G401.6 (cell line): ENCODE measurements around the gene REEP1.

Experiments
- FAIRE-seq: peaks from 2 replicates; lab custom pipeline; 2012; peaks lifted over from hg19 to GRCh38; lab: Jason Lieb, UNC

REEP1 gene

GRCh38 chr2:86193901-86194567 is 143.4 kb downstream of the REEP1 start:
- FAIRE-seq, result no peak

GRCh38 chr2:86189782-86190416 is 147.5 kb downstream of the REEP1 start:
- FAIRE-seq, result no peak

- FAIRE-seq, result no peak
Measured at GRCh38 chr2:86186431-86186830, 151.0 kb downstream of the REEP1 start.

GRCh38 chr2:86185517-86186212 is 151.8 kb downstream of the REEP1 start:
- no peak for FAIRE-seq

DNA sequence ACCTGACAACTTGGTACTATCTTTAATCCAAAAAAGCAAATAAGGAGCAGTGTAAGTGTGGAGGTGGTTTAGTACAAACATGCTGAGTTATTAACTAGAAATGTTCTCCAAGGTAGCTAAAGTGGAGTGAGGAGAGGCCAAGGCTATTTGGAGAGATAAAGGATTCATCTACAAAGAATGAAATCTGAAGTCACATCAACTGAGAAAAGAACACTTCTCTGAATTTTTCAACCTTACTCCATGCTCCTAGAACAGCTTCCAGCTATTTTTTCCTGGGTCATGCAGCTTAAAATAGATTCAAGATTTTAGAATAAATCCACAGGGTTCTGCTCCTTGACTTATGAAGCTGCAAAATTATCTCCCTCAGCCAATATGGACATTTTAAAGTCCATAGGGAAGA is 160.8 kb downstream of the REEP1 start:
- FAIRE-seq, result no peak

GRCh38 chr2:86175828-86176227 is 161.6 kb downstream of the REEP1 start:
- no peak for FAIRE-seq

DNA sequence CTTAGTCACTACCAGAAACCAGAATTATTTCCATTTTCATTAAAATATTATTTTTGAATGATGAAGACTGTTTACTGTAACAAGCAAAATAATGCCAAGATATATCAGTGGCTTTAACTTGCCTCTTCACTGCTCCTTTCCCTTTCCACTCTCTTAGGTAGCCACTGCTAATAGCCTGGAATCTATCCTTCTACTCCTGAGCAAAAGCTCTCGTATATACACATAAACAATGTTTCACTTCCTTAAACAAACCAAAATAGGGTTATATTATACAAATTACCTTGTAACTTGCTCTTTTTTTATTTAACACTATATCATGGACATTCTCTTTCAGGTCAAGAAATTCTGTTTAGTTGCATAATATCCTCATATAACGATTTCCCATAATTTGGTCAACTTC is 163.0 kb downstream of the REEP1 start:
- FAIRE-seq, result no peak

DNA sequence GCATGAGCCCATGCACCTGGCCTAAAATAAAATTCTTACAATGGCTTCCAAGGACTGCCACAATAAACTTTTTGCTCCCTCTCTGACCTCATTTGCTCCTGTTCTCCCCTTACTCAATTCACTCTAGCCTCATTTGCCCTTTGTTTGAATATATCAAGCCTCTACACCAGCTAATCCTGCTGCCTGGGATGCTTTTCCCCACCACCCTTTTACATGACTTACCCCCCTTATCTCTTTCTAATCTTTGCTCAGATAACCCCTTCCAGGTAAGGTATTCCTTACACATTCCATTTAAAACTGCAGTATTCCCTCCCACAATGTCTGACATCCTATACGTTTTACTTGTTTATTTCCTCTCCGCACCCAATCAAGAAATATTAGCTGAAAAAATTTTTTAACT is 164.8 kb downstream of the REEP1 start:
- no peak for FAIRE-seq

DNA sequence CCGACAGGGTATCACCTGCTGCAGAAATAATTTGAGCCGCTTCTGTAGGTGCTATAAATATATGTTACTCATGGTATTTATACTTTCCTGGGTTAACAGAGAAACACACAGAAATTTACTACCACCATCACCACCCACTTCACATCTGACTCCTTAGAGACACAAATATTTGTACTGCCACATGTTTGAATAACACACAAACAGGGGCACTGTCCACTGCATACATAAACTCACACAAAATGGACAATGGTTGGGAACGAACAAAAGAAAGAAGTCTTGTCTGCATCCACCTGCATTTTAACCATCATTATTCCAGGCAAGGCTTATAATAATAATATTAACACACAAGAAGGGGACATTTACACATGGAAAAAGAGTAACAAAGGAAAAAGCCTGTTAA is 166.1 kb downstream of the REEP1 start:
- no peak for FAIRE-seq

DNA sequence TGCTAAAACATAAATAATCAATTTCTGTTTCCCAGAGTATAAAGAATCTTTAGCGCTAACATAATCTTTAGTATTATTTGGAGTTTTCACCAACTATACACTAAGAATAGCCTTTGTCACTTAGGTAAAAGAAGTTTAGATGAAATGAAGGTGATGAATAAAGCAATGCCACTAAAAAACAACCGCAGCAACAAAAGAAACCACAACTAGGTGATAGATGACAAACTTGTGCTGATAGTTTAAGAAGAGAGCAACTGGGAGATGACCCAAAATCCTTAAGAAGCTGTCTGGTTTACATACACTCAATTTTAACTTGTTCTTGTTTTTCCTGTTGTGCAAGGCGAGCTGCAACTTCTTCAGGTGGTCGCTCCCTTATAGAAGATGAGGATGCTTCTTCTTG is 167.0 kb downstream of the REEP1 start:
- no peak for FAIRE-seq
